HK-2 (cell line): Measurements from ENCODE around the gene CSRP1.
A peak's percentile ranks its signal among the peaks of the same experiment; 100 is the strongest.
"Not testable (repeated sequence)": the region's sequence is repeated elsewhere in the genome, so short reads cannot be mapped to it uniquely, and the experiment has no call there.

Experiments used
- DNase-seq: peaks from one replicate; pipeline ENCODE4 v3.0.0-alpha.2; 2018; ENCODE audit not compliant: unreplicated experiment

Gene CSRP1

DNA sequence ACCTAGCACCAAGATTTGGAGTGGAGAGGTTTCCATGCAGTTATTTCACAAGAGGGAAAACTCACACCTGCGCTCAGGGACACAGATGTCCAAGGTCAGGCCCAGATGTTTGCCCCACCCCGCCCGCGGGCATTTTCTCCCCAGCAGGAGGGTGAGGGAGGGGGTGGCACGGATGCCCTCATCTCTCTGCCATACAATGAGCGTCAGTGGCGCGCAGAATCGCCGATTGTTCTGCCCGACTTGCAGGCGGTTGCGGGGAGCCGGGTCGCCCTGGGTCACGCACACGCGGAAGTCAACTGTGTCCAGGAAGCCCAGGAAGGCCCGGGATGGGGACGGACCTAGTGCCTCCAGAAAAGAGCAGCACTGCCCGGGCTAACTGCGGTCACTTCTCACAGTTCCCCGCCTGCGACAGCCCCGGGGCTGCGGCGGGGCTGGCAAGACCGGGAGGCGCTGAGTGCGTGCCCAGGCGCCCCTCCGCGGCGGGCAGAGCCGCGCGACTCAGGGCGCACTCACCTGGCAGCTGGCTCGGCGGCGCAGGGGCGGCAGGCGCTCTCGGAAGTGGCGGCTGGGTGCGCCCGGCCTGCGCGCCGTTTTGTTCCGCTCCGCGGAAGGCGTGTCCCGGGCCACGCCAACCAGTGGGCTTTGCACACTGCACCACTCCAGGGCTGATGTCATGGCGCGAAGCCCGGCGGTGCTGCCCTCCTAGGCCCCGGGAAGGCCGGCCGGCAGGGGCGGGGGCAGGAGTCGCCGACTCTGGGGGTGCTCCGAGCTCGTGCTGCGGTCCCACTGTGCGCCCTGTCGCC is at the start of gene CSRP1:
Gene CSRP1 (minus strand): TSS at position 567 of the 803 bp plus-strand sequence. CDS start 10,820 bp downstream, outside the sequence.
- DNase-seq, result peak; percentile 89

- DNase-seq, result no peak
Observed at GRCh38 chr1:201555593-201555945, 48.6 kb upstream of the CSRP1 start.

DNA sequence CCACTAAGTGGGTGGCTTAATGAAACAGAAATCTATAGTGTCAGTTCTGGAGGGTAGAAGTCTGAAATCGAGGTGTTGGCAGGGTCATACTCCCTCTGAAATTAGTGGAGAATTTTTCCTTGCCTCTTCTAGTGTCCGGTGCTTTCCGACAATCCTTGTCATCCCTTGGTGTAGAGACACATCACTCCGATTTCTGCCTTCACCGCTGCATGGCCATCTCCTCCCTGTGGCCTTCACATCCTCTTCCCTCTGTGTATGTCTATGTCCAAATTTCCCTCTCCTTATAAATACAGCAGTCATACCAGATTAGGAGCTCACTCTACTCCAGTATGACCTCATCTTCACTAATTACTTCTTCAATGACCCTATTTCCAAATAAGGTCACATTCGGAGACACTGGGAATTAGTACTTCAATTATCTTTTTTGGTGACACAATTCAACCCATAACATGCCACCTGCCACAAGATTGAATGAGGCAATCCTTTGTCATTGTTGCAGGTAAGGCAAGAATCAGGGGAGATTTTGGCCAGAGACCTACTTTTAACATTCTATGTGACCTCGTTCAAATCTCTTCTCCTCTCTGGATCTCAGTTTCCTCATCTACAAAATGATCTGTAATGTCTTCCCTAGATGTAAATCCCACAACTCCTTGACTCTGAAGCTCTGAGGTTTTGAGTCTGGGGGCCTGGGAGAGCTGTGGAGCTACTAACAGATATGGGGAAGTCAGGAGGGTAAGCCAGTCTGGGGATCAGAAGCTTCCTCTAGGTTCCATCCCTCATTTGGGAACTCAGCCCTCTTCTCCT is 48.1 kb upstream of the CSRP1 start:
- no peak for DNase-seq

DNA sequence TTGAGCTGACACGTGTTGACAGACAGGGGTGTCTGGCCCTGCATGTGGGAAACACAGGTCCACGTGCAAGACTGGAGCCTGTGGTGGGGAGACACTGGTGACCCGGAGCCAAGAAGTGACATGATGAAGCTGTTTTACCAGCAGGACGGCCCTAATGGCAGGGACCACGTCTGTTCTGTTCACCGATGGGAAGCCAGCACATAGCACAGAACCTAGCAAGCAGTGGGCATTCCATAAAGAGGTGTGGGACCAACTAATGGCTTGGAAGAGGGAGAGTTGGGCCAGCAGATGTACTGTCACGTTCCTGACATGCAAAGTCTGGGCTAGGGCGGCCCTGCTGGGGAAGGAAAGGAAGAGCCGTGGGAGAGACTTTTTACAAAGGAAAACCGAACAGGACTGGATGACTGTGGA is 47.3 kb upstream of the CSRP1 start:
- DNase-seq, result no peak

- DNase-seq, result no peak
Observed at GRCh38 chr1:201553496-201554189, 46.7 kb upstream of the CSRP1 start.

DNA sequence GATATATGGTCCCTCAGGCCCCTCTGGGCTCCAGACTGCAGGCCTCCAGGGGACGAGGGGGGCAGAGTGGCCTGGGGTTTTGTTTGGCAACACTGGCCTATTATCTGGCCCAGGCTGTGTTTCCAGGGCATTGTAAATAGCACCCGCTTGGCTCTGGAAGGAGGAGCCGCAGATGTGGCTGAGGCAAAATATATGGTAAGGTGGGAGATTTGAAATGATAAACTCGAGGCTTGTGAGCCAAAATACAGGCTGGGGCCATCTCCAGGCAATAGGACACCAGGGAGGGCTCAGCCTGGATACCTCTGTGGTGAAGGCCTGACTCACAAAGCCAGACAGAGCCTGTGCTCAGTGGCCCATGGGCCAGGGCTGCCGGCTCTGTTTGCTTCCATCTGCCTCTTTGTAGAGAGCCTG is 46.0 kb upstream of the CSRP1 start:
- DNase-seq, result peak; percentile 90

GRCh38 chr1:201551877-201552731 is 45.2 kb upstream of the CSRP1 start:
- peak; percentile 92 for DNase-seq

- no peak for DNase-seq
Observed at GRCh38 chr1:201551096-201551495, 44.2 kb upstream of the CSRP1 start.

GRCh38 chr1:201549522-201549921 is 42.6 kb upstream of the CSRP1 start:
- not testable (repeated sequence) for DNase-seq

GRCh38 chr1:201545851-201546492 is 39.0 kb upstream of the CSRP1 start:
- no peak for DNase-seq

GRCh38 chr1:201544710-201545109 is 37.8 kb upstream of the CSRP1 start:
- no peak for DNase-seq

GRCh38 chr1:201543871-201544642 is 37.1 kb upstream of the CSRP1 start:
- DNase-seq, result no peak

DNA sequence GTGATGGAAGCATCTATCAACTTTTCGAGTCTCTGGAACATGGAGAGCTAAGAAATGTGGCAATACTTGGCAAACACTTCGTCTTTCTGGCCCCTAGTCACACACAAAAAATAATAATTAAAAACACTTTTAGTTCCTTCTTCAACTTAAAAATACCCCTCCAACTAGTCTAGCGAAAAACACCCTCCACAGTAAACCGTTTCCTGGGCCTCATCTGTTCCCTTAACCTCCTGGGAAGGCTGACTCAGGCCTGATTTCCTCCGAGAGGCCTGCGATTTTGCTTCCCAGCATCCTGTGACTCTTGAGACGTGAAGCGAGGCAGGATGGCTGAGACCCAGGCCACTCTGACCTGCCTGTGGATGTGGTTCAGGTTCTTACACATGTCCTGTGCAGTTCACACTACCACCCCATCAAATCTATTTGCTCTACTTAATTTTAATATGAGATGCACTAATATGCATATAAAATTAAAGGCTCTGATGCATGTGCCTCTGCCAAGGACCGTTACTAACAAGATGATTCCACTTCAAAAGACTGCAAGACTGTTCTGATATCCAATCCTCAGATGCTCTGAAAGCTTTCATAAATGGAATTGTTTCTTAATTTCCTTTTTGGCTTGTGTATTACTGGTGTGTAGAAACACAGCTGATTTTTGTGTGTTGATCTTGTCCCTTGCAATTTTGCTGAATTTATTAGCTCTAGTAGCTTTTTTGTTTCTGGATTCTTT is 35.5 kb upstream of the CSRP1 start:
- DNase-seq, result no peak

- DNase-seq, result no peak
Observed at GRCh38 chr1:201540846-201541735, 34.2 kb upstream of the CSRP1 start.

- DNase-seq, result no peak
Observed at GRCh38 chr1:201539561-201540431, 32.9 kb upstream of the CSRP1 start.

DNA sequence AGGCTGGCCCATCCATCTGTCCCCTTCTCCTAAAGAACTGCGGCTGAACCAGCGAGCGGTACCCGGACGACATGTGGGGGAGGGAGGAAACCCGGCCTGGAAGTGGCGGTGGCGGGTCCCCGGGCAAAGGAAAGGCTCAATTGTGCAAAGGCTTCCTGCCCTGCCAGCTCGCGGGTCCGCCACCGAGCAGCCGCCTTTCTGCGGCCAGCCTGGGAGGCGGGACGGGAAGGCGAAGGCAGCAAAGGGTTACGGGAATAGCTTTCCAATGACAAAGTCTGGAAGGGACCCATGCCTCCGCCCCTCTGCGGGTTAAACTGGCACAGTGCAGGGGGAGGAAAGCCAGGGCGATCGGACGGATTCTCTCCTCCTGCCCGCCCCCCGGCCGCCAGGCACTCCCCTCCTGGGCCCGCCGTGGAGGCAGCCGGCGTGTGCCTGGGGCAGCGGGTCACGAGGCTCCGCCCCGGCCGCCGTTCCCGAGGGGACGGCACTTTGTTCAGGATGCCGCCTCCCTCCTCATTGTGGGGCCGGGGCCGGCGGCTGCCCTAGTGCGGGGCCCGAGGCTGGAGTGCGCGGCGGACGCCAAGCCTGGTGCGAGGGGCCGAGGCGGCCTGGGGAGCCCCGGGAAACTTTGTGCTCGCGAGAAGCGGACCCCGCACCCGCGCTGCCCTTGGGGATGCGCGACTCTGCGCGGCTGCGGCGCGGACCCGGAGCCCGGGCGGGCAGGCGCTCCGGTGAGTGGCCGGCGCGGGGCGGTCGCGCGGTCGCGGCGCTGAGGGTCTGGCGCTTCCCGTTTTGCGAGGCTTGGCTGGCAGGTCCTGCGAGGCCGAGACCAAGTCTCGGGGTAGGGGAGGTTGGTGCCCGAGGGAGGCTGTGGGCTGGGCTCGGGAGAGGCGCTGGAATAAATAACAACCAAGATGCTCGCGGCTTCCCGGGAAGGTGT is 32.0 kb upstream of the CSRP1 start, which contains the start of gene NAV1:
Gene NAV1 (plus strand): TSS at position 516 of the 940 bp plus-strand sequence. CDS start 83,758 bp downstream, outside the sequence.
- DNase-seq, result peak; percentile 88
